Heart left ventricle (tissue), 13 donors: ENCODE measurements around the gene MED25.

ENCODE experiments used
- POLR2A ChIP-seq, 2 donors: fragments of 450-650 bp; IDR thresholded peaks; one replicate each; pipeline ENCODE4 v1.6.1; 2017; ENCODE audit warnings: antibody characterized with exemption in 2 of 2, mild to moderate bottlenecking in 2 of 2, moderate library complexity in 2 of 2
- TF ChIP-seq, protein P1 (sequence below), 12 donors: fragments of 200-600 bp; sonication (generic) in 4 of 12; IDR thresholded peaks; one replicate each; pipeline versions ENCODE4 v1.5.0 to v1.8.0; 2018 to 2022; ENCODE audit warnings: antibody characterized with exemption in 12 of 12, mild to moderate bottlenecking in 5 of 12
- donor health status: ischemic (EF 13 %, LVEDD 7.1; RV severe dilation, severe dysfunction).
- donor health status: DM: no; HTN: yes; CAD: no.
- donor health status: DM: no; HTN: no; CAD: no.
- donor health status: ischemic (EF 25% LVEDD 6.9; RV normal size, moderate dysfunction).
- donor health status: ischemic (EF 25% LVEDD 5.7; RV mildly dilated, moderate dysfunction).
- donor health status: ischemic (EF 35%, LVEDD 5.7; RV mildly dilated, moderate dysfunction).
- donor health status: nonischemic (EF 11% LVEDD 7.7; RV severe dilation, severe dysfunction).
- donor health status: DM: yes; HTN: yes; CAD: no.
- donor health status: PGD.
- donor health status: ischemic (EF 29% LVEDD 5.4; RV normal size, mild dysfunction).
- donor health status: nonischemic (EF 23%, LVEDD 6.1; RV moderate dilation, normal function).

DNA sequence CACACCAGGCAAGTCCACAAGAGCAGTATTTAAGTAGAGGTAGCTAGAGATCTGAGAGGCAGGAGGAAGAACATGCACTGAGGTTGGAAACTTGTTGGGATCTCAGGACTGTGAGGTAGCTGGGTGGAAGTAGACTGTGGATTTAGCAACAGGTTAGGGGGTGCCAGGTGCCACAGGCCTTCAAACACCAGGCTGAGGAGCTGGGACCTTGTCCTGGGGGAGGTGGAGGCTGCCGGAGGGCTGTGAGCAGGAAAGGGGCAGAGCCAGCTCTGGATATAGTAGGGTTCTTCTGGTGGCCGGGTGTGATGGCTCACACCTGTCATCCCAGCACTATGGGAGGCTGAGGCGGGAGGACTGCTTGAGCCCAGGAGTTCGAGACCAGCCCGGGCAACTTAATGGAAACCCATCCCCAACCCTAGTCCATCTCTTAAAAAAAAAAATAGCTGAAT is 8.1 kb upstream of the MED25 start:
- TF ChIP-seq, protein P1, sequence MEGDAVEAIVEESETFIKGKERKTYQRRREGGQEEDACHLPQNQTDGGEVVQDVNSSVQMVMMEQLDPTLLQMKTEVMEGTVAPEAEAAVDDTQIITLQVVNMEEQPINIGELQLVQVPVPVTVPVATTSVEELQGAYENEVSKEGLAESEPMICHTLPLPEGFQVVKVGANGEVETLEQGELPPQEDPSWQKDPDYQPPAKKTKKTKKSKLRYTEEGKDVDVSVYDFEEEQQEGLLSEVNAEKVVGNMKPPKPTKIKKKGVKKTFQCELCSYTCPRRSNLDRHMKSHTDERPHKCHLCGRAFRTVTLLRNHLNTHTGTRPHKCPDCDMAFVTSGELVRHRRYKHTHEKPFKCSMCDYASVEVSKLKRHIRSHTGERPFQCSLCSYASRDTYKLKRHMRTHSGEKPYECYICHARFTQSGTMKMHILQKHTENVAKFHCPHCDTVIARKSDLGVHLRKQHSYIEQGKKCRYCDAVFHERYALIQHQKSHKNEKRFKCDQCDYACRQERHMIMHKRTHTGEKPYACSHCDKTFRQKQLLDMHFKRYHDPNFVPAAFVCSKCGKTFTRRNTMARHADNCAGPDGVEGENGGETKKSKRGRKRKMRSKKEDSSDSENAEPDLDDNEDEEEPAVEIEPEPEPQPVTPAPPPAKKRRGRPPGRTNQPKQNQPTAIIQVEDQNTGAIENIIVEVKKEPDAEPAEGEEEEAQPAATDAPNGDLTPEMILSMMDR (IDR thresholded peaks at IDR 0.05): no peak
- TF ChIP-seq POLR2A (IDR thresholded peaks at IDR 0.05): no peak
